ENCODE measurements around the gene ATRN. TPM values are rescaled to one million over a fixed set of nuclear protein-coding genes. Genes with fewer than 3 reads are reported as not detected.

The ATRN gene
- total and polyA plus RNA-seq, 2 experiments from 2014 or later, result 14.7 to 71.1 TPM

DNA sequence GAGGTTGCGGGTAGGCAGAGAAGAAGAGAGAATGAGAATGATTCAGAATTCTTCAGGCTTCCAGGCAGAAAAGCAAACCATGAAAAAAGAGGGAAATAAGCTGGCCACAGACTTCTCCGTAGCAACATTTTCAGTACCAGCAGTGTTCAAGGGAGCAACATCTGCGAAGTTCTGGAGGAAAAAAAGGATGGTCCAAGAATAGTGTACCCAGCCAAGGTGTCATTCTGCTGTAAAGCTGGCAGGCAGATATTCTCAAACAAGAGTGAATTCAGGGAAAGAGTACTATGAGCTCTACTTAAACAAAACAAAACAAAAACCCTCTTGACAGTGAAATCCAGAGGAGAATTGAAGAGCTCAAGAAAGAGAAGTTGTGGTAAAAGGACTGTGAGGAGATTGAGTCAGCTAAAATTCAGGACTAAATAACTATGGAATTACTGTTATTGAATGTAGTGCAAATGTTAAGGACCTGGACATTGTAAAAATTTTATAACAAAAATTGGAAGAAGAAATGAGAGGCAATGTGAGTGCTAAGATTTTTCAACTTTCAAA lies 86.5 kb downstream of the ATRN start:
- no peak for DNase-seq (ENCODE audit: low spot score)
- Histone ChIP-seq H3K4me1 (ENCODE audit: insufficient read depth) (no peaks in the 10 kb centered on the region), H3K4me2 (no peak overlapping the region), H3K79me2 (peaks cover 2% of the 10 kb centered on the region), H3K9me3 (ENCODE audit: low read depth) (no peaks in the 10 kb centered on the region), H3K36me3 (replicated peaks; ENCODE audit: insufficient read depth, low read depth) (no peaks in the 10 kb centered on the region), H3K27me3 (no peaks in the 10 kb centered on the region), H3K27ac (no peak overlapping the region), H3K9me2 (replicated peaks; ENCODE audit: insufficient read depth) (no peaks in the 10 kb centered on the region), H3K4me3 (no peak overlapping the region), H2AFZ (no peak overlapping the region), H4K20me1 (ENCODE audit: insufficient read depth, poor library complexity, severe bottlenecking) (no peaks in the 10 kb centered on the region)
- TF ChIP-seq, protein P1, sequence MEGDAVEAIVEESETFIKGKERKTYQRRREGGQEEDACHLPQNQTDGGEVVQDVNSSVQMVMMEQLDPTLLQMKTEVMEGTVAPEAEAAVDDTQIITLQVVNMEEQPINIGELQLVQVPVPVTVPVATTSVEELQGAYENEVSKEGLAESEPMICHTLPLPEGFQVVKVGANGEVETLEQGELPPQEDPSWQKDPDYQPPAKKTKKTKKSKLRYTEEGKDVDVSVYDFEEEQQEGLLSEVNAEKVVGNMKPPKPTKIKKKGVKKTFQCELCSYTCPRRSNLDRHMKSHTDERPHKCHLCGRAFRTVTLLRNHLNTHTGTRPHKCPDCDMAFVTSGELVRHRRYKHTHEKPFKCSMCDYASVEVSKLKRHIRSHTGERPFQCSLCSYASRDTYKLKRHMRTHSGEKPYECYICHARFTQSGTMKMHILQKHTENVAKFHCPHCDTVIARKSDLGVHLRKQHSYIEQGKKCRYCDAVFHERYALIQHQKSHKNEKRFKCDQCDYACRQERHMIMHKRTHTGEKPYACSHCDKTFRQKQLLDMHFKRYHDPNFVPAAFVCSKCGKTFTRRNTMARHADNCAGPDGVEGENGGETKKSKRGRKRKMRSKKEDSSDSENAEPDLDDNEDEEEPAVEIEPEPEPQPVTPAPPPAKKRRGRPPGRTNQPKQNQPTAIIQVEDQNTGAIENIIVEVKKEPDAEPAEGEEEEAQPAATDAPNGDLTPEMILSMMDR (IDR thresholded peaks at IDR 0.05; ENCODE audit: poor library complexity), result no peak
- TF ChIP-seq EZH2 (IDR thresholded peaks at IDR 0.05; ENCODE audit: borderline replicate concordance) (no peak), EZH2phosphoT487 (IDR thresholded peaks at IDR 0.05; ENCODE audit: low read depth, severe bottlenecking, unreplicated experiment) (no peak)
- 90% methylated on average over 3 of the region's 3 CpGs for WGBS (ENCODE audit: low lambda C conversion rate, missing lambda C conversion rate)

DNA sequence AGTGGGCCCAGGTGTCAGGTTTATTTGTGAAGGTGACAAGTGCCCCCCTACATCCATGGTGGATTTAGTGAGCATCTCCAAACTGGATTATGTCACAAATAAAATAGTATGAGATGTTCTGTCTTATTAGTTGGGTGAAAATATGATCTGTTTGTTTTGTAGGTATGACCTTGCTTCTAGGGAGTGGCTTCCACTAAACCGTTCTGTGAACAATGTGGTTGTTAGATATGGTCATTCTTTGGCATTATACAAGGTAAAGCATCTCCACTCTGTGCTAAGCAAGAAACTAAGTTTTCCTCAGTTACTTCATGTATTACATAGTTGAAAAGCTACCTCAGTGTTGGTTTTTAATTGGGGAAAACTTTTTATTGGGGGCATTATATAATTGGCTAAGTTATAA lies 88.4 kb downstream of the ATRN start:
- Histone ChIP-seq H3K27ac (no peak overlapping the region), H2AFZ (no peak overlapping the region), H3K9me3 (ENCODE audit: low read depth) (no peaks in the 10 kb centered on the region), H3K36me3 (replicated peaks; ENCODE audit: insufficient read depth, low read depth) (no peaks in the 10 kb centered on the region), H3K4me3 (no peak overlapping the region), H3K79me2 (peaks cover 2% of the 10 kb centered on the region), H3K4me1 (ENCODE audit: insufficient read depth) (no peaks in the 10 kb centered on the region), H3K27me3 (no peaks in the 10 kb centered on the region), H3K9me2 (replicated peaks; ENCODE audit: insufficient read depth) (no peaks in the 10 kb centered on the region), H3K4me2 (no peak overlapping the region), H4K20me1 (ENCODE audit: insufficient read depth, poor library complexity, severe bottlenecking) (no peaks in the 10 kb centered on the region)
- DNase-seq (ENCODE audit: low spot score), result no peak
- no peak for TF ChIP-seq EZH2 (IDR thresholded peaks at IDR 0.05; ENCODE audit: borderline replicate concordance)
- TF ChIP-seq EZH2phosphoT487 (IDR thresholded peaks at IDR 0.05; ENCODE audit: low read depth, severe bottlenecking, unreplicated experiment), result no peak
- TF ChIP-seq, protein P1 (IDR thresholded peaks at IDR 0.05; ENCODE audit: poor library complexity), result no peak
- WGBS (ENCODE audit: low lambda C conversion rate, missing lambda C conversion rate), result 69% methylated on average over 1 of the region's 1 CpG

DNA sequence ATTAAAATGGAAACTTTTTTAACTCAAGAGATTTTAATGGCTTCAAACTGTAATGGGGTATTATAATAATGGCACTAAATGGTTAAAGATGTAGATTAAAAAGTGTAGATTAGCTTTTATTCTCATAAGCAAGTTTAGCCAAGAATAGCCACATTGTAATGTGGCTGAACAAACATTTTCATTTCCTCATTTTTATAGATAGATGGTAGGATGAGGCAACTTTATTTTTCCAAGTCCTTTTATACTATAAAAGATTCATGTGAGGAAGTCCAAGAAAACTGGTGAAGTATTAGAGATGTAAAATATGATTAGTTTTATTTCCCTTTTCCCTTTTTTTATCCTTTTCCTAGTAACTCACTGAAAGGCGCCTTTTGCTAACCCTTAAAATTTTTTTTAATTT lies 88.8 kb downstream of the ATRN start:
- TF ChIP-seq, protein P1 (IDR thresholded peaks at IDR 0.05; ENCODE audit: poor library complexity), result no peak
- TF ChIP-seq EZH2phosphoT487 (IDR thresholded peaks at IDR 0.05; ENCODE audit: low read depth, severe bottlenecking, unreplicated experiment) (no peak), EZH2 (IDR thresholded peaks at IDR 0.05; ENCODE audit: borderline replicate concordance) (no peak)
- DNase-seq (ENCODE audit: low spot score), result no peak
- no peak overlapping the region for H3K4me3 ChIP-seq
- no peak overlapping the region for H2AFZ ChIP-seq
- H3K79me2 ChIP-seq, result peaks cover 2% of the 10 kb centered on the region
- H3K4me1 ChIP-seq (ENCODE audit: insufficient read depth), result no peaks in the 10 kb centered on the region
- no peaks in the 10 kb centered on the region for H3K9me2 ChIP-seq (replicated peaks; ENCODE audit: insufficient read depth)
- no peak overlapping the region for H3K4me2 ChIP-seq
- no peak overlapping the region for H3K27ac ChIP-seq
- no peaks in the 10 kb centered on the region for H3K36me3 ChIP-seq (replicated peaks; ENCODE audit: insufficient read depth, low read depth)
- no peaks in the 10 kb centered on the region for H3K9me3 ChIP-seq (ENCODE audit: low read depth)
- no peaks in the 10 kb centered on the region for H4K20me1 ChIP-seq (ENCODE audit: insufficient read depth, poor library complexity, severe bottlenecking)
- WGBS (ENCODE audit: low lambda C conversion rate, missing lambda C conversion rate), result 97% methylated on average over 1 of the region's 1 CpG
- no peaks in the 10 kb centered on the region for H3K27me3 ChIP-seq

Data from hepatocyte (in vitro differentiated cells).